Right atrium auricular region (tissue), 2 donors: Measurements from ENCODE around the gene SAXO1. TPM values are rescaled to one million over a fixed set of nuclear protein-coding genes. Genes with fewer than 3 reads are reported as not detected.

Experiments used
- DNase-seq: peaks from one replicate; pipeline ENCODE4 v3.0.0-alpha.2; 2019; ENCODE audit warnings: low spot score
- H3K27ac ChIP-seq, 2 donors: fragments of 200-600 bp; sonication (generic); 1 replicate in 1 of 2; 2 replicates in 1 of 2; pipeline ENCODE4 v1.5.1; 2016 to 2019
- H3K27me3 ChIP-seq, 2 donors: fragments of 200-600 bp; sonication (generic); one replicate each; pipeline versions ENCODE4 v1.5.1 to v1.6.0; 2017 to 2019
- H3K36me3 ChIP-seq: fragments of 200-600 bp; sonication (generic); one replicate; pipeline ENCODE4 v1.5.1; 2016
- H3K4me1 ChIP-seq, 2 donors: fragments of 200-600 bp; sonication (generic); one replicate each; pipeline versions ENCODE4 v1.5.1 to v1.6.0; 2017 to 2019
- H3K4me3 ChIP-seq, 2 donors: fragments of 200-600 bp; sonication (generic); 1 replicate in 1 of 2; 2 replicates in 1 of 2; pipeline ENCODE4 v1.5.1; 2017 to 2019; ENCODE audit warnings: mild to moderate bottlenecking in 1 of 2, moderate library complexity in 1 of 2
- H3K9me3 ChIP-seq, 2 donors: fragments of 200-600 bp; sonication (generic); one replicate each; pipeline ENCODE4 v1.5.1; 2019
- total RNA-seq, 2 donors: library from RNA; depleted of rRNA; stranded (reverse); fragments of >200 nt; gene quantifications; one replicate each; pipeline ENCODE4 v1.1.0, GENCODE V29; 2016
- TF ChIP-seq, protein P1 (sequence below), 2 donors: fragments of 200-600 bp; sonication (generic); IDR thresholded peaks; one replicate each; pipeline ENCODE4 v1.5.1; 2019; ENCODE audit warnings: antibody characterized with exemption in 2 of 2

The SAXO1 gene
- total RNA-seq, 2 donors from 2014 or later: not detected

DNA sequence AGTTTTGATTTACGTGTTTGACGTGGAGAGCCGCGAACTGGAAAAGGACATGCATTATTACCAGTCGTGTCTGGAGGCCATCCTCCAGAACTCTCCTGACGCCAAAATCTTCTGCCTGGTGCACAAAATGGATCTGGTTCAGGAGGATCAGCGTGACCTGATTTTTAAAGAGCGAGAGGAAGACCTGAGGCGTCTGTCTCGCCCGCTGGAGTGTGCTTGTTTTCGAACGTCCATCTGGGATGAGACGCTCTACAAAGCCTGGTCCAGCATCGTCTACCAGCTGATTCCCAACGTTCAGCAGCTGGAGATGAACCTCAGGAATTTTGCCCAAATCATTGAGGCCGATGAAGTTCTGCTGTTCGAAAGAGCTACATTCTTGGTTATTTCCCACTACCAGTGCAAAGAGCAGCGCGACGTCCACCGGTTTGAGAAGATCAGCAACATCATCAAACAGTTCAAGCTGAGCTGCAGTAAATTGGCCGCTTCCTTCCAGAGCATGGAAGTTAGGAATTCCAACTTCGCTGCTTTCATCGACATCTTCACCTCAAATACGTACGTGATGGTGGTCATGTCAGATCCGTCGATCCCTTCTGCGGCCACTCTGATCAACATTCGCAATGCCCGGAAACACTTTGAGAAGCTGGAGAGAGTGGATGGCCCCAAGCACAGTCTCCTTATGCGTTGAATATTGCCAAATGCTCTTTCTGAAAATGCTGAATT lies 17.1 kb upstream of the SAXO1 start:
- H3K4me3 ChIP-seq: peak overlapping the region; percentile 88 to 98
- DNase-seq: no peak
- no peaks in the 10 kb centered on the region for H3K27me3 ChIP-seq
- peak overlapping the region; percentile 94 to 99 for H3K27ac ChIP-seq
- TF ChIP-seq, protein P1, sequence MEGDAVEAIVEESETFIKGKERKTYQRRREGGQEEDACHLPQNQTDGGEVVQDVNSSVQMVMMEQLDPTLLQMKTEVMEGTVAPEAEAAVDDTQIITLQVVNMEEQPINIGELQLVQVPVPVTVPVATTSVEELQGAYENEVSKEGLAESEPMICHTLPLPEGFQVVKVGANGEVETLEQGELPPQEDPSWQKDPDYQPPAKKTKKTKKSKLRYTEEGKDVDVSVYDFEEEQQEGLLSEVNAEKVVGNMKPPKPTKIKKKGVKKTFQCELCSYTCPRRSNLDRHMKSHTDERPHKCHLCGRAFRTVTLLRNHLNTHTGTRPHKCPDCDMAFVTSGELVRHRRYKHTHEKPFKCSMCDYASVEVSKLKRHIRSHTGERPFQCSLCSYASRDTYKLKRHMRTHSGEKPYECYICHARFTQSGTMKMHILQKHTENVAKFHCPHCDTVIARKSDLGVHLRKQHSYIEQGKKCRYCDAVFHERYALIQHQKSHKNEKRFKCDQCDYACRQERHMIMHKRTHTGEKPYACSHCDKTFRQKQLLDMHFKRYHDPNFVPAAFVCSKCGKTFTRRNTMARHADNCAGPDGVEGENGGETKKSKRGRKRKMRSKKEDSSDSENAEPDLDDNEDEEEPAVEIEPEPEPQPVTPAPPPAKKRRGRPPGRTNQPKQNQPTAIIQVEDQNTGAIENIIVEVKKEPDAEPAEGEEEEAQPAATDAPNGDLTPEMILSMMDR (IDR thresholded peaks at IDR 0.05): no peak
- H3K4me1 ChIP-seq: peaks cover 0 to 31% of the 10 kb centered on the region in 2 donors
- no peaks in the 10 kb centered on the region for H3K9me3 ChIP-seq
- H3K36me3 ChIP-seq: no peaks in the 10 kb centered on the region

DNA sequence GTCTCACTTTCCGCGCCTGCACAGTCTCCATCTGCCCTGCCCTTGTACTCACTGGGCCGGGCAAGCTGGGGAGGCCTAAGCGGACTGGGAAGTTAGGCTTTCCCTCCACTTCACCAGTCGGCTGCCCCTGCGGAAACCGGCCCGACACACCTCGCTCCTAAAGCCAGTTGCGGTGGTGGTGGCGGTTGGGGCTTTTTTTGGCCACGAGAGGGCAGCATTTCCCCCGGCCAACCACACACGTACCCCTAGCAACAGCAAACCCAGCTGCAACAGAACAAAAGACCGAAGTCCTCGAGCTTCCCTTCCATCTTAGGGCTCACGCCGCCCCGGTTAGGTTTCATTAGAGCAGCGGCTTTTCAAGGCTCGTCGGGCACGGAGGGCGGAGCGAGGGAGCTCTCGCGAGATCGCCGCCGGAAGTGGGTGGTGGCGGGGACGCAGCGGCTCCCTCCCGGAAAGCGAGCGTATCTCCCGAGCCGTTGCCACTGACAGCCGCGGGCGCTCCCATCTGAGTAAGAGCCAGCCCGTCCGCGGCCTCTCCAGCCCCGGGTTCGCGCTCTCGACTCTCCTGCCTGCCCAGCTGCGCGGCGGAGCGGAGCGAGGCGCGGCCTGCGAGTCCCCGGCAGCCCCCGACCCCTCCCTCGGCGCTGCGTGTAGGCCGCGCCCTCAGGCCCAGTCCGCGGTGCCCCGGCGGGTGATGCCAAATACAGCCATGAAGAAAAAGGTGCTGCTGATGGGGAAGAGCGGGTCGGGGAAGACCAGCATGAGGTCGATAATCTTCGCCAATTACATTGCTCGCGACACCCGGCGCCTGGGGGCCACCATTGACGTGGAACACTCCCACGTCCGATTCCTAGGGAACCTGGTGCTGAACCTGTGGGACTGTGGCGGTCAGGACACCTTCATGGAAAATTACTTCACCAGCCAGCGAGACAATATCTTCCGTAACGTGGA lies 16.2 kb upstream of the SAXO1 start, which contains the start of gene RRAGA:
TSS of gene RRAGA (plus strand) at position 462 of the 951 bp plus-strand sequence. CDS start at position 695, 233 bp downstream.
- Histone ChIP-seq H3K9me3 (no peaks in the 10 kb centered on the region), H3K27ac (peak within 1 kb of the TSS; percentile 94 to 99), H3K27me3 (no peaks in the 10 kb centered on the region), H3K36me3 (no peaks in the 10 kb centered on the region), H3K4me3 (peak within 1 kb of the TSS; percentile 88 to 98), H3K4me1 (peaks cover 0 to 31% of the 10 kb centered on the region in 2 donors)
- TF ChIP-seq, protein P1 (IDR thresholded peaks at IDR 0.05): peak; percentile 88 to 93
- DNase-seq: peak; percentile 94

- H3K27me3 ChIP-seq: no peaks in the 10 kb centered on the region
- H3K36me3 ChIP-seq: no peaks in the 10 kb centered on the region
- TF ChIP-seq, protein P1 (IDR thresholded peaks at IDR 0.05): no peak
- DNase-seq: no peak
- no peak overlapping the region for H3K4me3 ChIP-seq
- no peaks in the 10 kb centered on the region for H3K4me1 ChIP-seq
- no peaks in the 10 kb centered on the region for H3K9me3 ChIP-seq
- H3K27ac ChIP-seq: no peak overlapping the region
Observed at GRCh38 chr9:19036611-19037010, 3.6 kb upstream of the SAXO1 start.

- Histone ChIP-seq H3K27ac (no peak overlapping the region), H3K9me3 (no peaks in the 10 kb centered on the region), H3K27me3 (no peaks in the 10 kb centered on the region), H3K36me3 (no peaks in the 10 kb centered on the region), H3K4me1 (no peaks in the 10 kb centered on the region), H3K4me3 (no peak overlapping the region)
- no peak for DNase-seq
- TF ChIP-seq, protein P1 (IDR thresholded peaks at IDR 0.05): no peak
Observed at GRCh38 chr9:19032406-19032805, 603 bp downstream of the SAXO1 start.

DNA sequence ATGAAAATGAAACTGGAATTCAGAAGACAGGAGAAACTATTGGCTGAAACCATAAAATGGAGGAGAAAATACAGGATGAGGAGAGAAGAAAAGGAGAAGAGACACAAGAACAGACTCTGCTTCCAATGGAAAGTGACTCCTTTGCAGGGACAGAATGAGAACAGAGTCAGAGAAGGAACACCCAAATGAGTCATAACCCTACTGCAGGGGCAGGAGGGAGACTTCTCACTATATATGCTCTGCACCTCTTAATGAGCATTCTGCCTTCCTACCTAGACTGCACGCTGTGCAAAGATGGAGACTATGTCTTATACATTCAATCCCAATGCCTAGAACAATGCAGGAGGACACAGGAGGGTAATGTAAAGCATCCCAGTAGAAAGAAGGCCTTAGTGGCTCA lies 2.1 kb downstream of the SAXO1 start:
- TF ChIP-seq, protein P1 (IDR thresholded peaks at IDR 0.05): no peak
- no peak for DNase-seq
- H3K36me3 ChIP-seq: no peaks in the 10 kb centered on the region
- H3K27me3 ChIP-seq: no peaks in the 10 kb centered on the region
- H3K4me3 ChIP-seq: no peak overlapping the region
- H3K27ac ChIP-seq: no peak overlapping the region
- no peaks in the 10 kb centered on the region for H3K4me1 ChIP-seq
- no peaks in the 10 kb centered on the region for H3K9me3 ChIP-seq
